ENCODE measurements around the gene CTXND1. TPM values are rescaled to one million over a fixed set of nuclear protein-coding genes. Genes with fewer than 3 reads are reported as not detected.

Gene CTXND1
- total and polyA plus RNA-seq, 9 donors = 0.04 to 0.52 (median 0.14) TPM; not detected in 1

GRCh38 chr15:80169768-80170357, 82.2 kb downstream of the CTXND1 start:
- Histone ChIP-seq H3K4me1 (ENCODE audit: insufficient read depth) (no peaks in the 10 kb centered on the region), H3K27me3 (no peaks in the 10 kb centered on the region), H3K9me3 (no peaks in the 10 kb centered on the region), H3K36me3 (no peaks in the 10 kb centered on the region), H3K27ac (no peak overlapping the region), H3K4me3 (no peak overlapping the region)
- WGBS, 3 donors = 93 to 97% (median 95%) methylated on average over 12 of the region's 12 CpGs
- intact Hi-C loops (cut with DNase I) = loop anchor here in 2 of 4 donors (10.0 kb wide), 2 partner anchors 105 to 235 kb away; partner anchors contain the start of gene ARNT2 (in 1 of the 2)
- no peak for TF ChIP-seq EP300 (IDR thresholded peaks at IDR 0.05)
- no peak for TF ChIP-seq CTCF (IDR thresholded peaks at IDR 0.05)
- TF ChIP-seq POLR2A (IDR thresholded peaks at IDR 0.05) = no peak
- no peak for DNase-seq

GRCh38 chr15:80168421-80168820, 83.6 kb downstream of the CTXND1 start:
- intact Hi-C loops (cut with DNase I) = loop anchor here in 1 of 4 donors (10.0 kb wide), 1 partner anchor 236 kb away; the partner anchor contains the start of gene ARNT2
- TF ChIP-seq CTCF (IDR thresholded peaks at IDR 0.05) (no peak), POLR2A (IDR thresholded peaks at IDR 0.05) (no peak), EP300 (IDR thresholded peaks at IDR 0.05) (no peak)
- no peak overlapping the region for H3K27ac ChIP-seq
- no peak overlapping the region for H3K4me3 ChIP-seq
- no peaks in the 10 kb centered on the region for H3K27me3 ChIP-seq
- H3K36me3 ChIP-seq = no peaks in the 10 kb centered on the region
- WGBS, 3 donors = 73 to 94% (median 92%) methylated on average over 5 of the region's 5 CpGs
- H3K9me3 ChIP-seq = no peaks in the 10 kb centered on the region
- no peak for DNase-seq
- no peaks in the 10 kb centered on the region for H3K4me1 ChIP-seq (ENCODE audit: insufficient read depth)

GRCh38 chr15:80167936-80168335, 84.1 kb downstream of the CTXND1 start:
- intact Hi-C loops (cut with DNase I) = loop anchor here in 1 of 4 donors (10.0 kb wide), 1 partner anchor 237 kb away; the partner anchor contains the start of gene ARNT2
- 93 to 96% (median 94%) methylated on average over 8 of the region's 8 CpGs for WGBS, 3 donors

GRCh38 chr15:80163897-80164296, 88.1 kb downstream of the CTXND1 start:
- no peaks in the 10 kb centered on the region for H3K4me1 ChIP-seq (ENCODE audit: insufficient read depth)
- intact Hi-C loops (cut with DNase I) = loop anchor here in 1 of 4 donors (10.0 kb wide), 1 partner anchor 241 kb away; the partner anchor contains the start of gene ARNT2
- WGBS, 3 donors = 92 to 100% (median 96%) methylated on average over 1 of the region's 1 CpG

More at GRCh38 chr15:80167936-80168335, 84.1 kb downstream of the CTXND1 start:
- H3K4me3 ChIP-seq = no peak overlapping the region
- H3K36me3 ChIP-seq = no peaks in the 10 kb centered on the region
- DNase-seq = no peak
- H3K27me3 ChIP-seq = no peaks in the 10 kb centered on the region
- no peaks in the 10 kb centered on the region for H3K4me1 ChIP-seq (ENCODE audit: insufficient read depth)
- H3K9me3 ChIP-seq = no peaks in the 10 kb centered on the region
- TF ChIP-seq CTCF (IDR thresholded peaks at IDR 0.05) (no peak), POLR2A (IDR thresholded peaks at IDR 0.05) (no peak), EP300 (IDR thresholded peaks at IDR 0.05) (no peak)
- no peak overlapping the region for H3K27ac ChIP-seq

GRCh38 chr15:80163217-80163616, 88.8 kb downstream of the CTXND1 start:
- no peaks in the 10 kb centered on the region for H3K9me3 ChIP-seq
- no peak overlapping the region for H3K27ac ChIP-seq
- H3K4me1 ChIP-seq (ENCODE audit: insufficient read depth) = no peaks in the 10 kb centered on the region
- H3K4me3 ChIP-seq = no peak overlapping the region
- DNase-seq = no peak
- TF ChIP-seq EP300 (IDR thresholded peaks at IDR 0.05) = no peak
- no peak for TF ChIP-seq CTCF (IDR thresholded peaks at IDR 0.05)
- no peak for TF ChIP-seq POLR2A (IDR thresholded peaks at IDR 0.05)
- no peaks in the 10 kb centered on the region for H3K27me3 ChIP-seq
- H3K36me3 ChIP-seq = no peaks in the 10 kb centered on the region
- intact Hi-C loops (cut with DNase I) = loop anchor here in 1 of 4 donors (10.0 kb wide), 1 partner anchor 242 kb away; the partner anchor contains the start of gene ARNT2
- WGBS, 3 donors = 83 to 93% (median 86%) methylated on average over 5 of the region's 5 CpGs

More at GRCh38 chr15:80163897-80164296, 88.1 kb downstream of the CTXND1 start:
- Histone ChIP-seq H3K36me3 (no peaks in the 10 kb centered on the region), H3K27me3 (no peaks in the 10 kb centered on the region), H3K27ac (no peak overlapping the region), H3K4me3 (no peak overlapping the region), H3K9me3 (no peaks in the 10 kb centered on the region)
- no peak for DNase-seq
- no peak for TF ChIP-seq POLR2A (IDR thresholded peaks at IDR 0.05)
